NB4 (cell line): Measurements from ENCODE around the gene PRRT1.

ENCODE experiments used
- DNase-seq: peaks from one replicate; pipeline ENCODE4 v3.0.0; 2010; ENCODE audit warnings: low read depth
- H3K4me3 ChIP-seq: one replicate; pipeline ENCODE4 v1.5.1; 2011; ENCODE audit warnings: mild to moderate bottlenecking, low read depth, low read length, moderate library complexity
- MYC ChIP-seq: IDR thresholded peaks from 2 replicates; pipeline ENCODE4 v1.6.1; 2011; ENCODE audit warnings: low read depth, low read length
- POLR2A ChIP-seq: IDR thresholded peaks from 2 replicates; pipeline ENCODE4 v1.6.1; 2011; ENCODE audit warnings: mild to moderate bottlenecking; ENCODE audit not compliant: insufficient read length; ENCODE audit errors: extremely low read depth
- TF ChIP-seq, protein P1 (sequence below): IDR thresholded peaks from one replicate; pipeline ENCODE4 v1.5.1; 2012; ENCODE audit warnings: low read depth, low read length
- TF ChIP-seq, protein P2 (sequence below): IDR thresholded peaks from 2 replicates; pipeline ENCODE4 v1.6.1; 2011; ENCODE audit warnings: low read depth, low read length

Gene PRRT1

DNA sequence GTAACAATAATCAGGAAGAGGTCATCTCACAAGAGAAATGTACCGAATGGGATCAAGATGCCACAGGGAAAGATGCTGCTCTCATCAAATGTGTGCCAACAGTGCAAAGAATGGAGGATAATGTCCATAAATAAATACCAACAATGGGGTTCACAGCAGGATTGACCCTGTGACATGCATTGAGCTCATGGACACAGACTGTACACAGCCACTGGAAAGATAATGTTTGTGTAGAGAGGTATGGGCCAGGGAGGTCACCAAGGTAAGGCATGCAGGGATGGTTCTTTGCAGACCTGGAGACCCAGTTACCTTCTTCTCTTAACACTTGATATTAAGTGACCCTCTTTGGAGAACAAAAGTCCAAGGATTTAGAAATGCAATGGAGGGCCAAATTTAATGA lies 22.7 kb upstream of the PRRT1 start:
- TF ChIP-seq POLR2A (no peak), MYC (no peak)
- TF ChIP-seq, protein P1, sequence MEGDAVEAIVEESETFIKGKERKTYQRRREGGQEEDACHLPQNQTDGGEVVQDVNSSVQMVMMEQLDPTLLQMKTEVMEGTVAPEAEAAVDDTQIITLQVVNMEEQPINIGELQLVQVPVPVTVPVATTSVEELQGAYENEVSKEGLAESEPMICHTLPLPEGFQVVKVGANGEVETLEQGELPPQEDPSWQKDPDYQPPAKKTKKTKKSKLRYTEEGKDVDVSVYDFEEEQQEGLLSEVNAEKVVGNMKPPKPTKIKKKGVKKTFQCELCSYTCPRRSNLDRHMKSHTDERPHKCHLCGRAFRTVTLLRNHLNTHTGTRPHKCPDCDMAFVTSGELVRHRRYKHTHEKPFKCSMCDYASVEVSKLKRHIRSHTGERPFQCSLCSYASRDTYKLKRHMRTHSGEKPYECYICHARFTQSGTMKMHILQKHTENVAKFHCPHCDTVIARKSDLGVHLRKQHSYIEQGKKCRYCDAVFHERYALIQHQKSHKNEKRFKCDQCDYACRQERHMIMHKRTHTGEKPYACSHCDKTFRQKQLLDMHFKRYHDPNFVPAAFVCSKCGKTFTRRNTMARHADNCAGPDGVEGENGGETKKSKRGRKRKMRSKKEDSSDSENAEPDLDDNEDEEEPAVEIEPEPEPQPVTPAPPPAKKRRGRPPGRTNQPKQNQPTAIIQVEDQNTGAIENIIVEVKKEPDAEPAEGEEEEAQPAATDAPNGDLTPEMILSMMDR = no peak
- TF ChIP-seq, protein P2, sequence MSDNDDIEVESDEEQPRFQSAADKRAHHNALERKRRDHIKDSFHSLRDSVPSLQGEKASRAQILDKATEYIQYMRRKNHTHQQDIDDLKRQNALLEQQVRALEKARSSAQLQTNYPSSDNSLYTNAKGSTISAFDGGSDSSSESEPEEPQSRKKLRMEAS = no peak
- peak overlapping the region; percentile 96 for H3K4me3 ChIP-seq
- DNase-seq = no peak

- no peak for DNase-seq
- H3K4me3 ChIP-seq = no peak overlapping the region
- TF ChIP-seq, protein P1 = no peak
- TF ChIP-seq POLR2A = no peak
- TF ChIP-seq, protein P2 = no peak
- no peak for TF ChIP-seq MYC
Observed at GRCh38 chr6:32173051-32173727, 21.4 kb upstream of the PRRT1 start.

GRCh38 chr6:32171234-32171633 lies 19.5 kb upstream of the PRRT1 start:
- no peak for TF ChIP-seq MYC
- TF ChIP-seq, protein P1 = no peak
- TF ChIP-seq, protein P2 = no peak
- TF ChIP-seq POLR2A = no peak
- no peak overlapping the region for H3K4me3 ChIP-seq
- no peak for DNase-seq

DNA sequence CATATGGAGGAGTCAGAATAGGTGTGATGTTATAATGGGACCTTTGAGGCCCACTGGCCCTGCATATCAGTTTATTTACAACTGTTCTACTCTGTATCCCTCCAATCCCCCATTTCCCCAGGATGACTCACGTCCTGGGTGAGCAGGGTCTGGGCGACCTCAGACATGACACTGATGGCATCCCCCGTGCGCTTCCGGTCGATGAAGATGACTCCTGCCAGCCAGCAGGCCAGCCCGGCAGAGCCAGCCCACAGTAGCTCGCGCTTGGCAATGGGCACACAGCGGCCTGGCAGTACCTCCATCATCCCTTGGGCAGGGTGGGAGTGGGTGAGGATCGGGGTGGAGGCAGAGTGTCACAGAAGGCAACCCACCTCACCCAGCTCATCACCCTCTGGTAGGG lies 18.6 kb upstream of the PRRT1 start:
- no peak overlapping the region for H3K4me3 ChIP-seq
- TF ChIP-seq, protein P1 = no peak
- no peak for TF ChIP-seq MYC
- no peak for TF ChIP-seq POLR2A
- TF ChIP-seq, protein P2 = no peak
- DNase-seq = no peak

GRCh38 chr6:32168807-32169591 lies 17.3 kb upstream of the PRRT1 start:
- H3K4me3 ChIP-seq = no peak overlapping the region
- no peak for DNase-seq
- TF ChIP-seq, protein P1 = no peak
